NCI-H1436 (cell line): ENCODE data around the gene INTS14.
"Not testable (repeated sequence)": the region's sequence is repeated elsewhere in the genome, so short reads cannot be mapped to it uniquely, and the experiment has no call there.

Experiments used
- DNase-seq: peaks from one replicate; lab custom pipeline; 2025; lab: John Stamatoyannopoulos, UW

INTS14 gene

GRCh38 chr15:65578904-65579728 is 31.8 kb downstream of the INTS14 start:
- no peak for DNase-seq

- DNase-seq = no peak
Measured at GRCh38 chr15:65577129-65577996, 33.6 kb downstream of the INTS14 start.

- no peak for DNase-seq
Measured at GRCh38 chr15:65576664-65577063, 34.3 kb downstream of the INTS14 start.

- DNase-seq = no peak
Measured at GRCh38 chr15:65571971-65572370, 39.0 kb downstream of the INTS14 start.

GRCh38 chr15:65569728-65570127 is 41.2 kb downstream of the INTS14 start:
- no peak for DNase-seq

GRCh38 chr15:65561934-65562333 is 49.0 kb downstream of the INTS14 start:
- no peak for DNase-seq

GRCh38 chr15:65559941-65560340 is 51.0 kb downstream of the INTS14 start:
- no peak for DNase-seq

- DNase-seq = no peak
Measured at GRCh38 chr15:65558997-65559760, 51.8 kb downstream of the INTS14 start.

GRCh38 chr15:65558336-65558735 is 52.6 kb downstream of the INTS14 start:
- DNase-seq = no peak

GRCh38 chr15:65556622-65557021 is 54.3 kb downstream of the INTS14 start:
- DNase-seq = no peak

GRCh38 chr15:65553691-65554090 is 57.2 kb downstream of the INTS14 start:
- no peak for DNase-seq

GRCh38 chr15:65552851-65553250 is 58.1 kb downstream of the INTS14 start:
- DNase-seq = not testable (repeated sequence)

- DNase-seq = no peak
Measured at GRCh38 chr15:65551183-65551582, 59.7 kb downstream of the INTS14 start.

- DNase-seq = no peak
Measured at GRCh38 chr15:65550681-65551098, 60.2 kb downstream of the INTS14 start.

- DNase-seq = not testable (repeated sequence)
Measured at GRCh38 chr15:65549288-65549687, 61.6 kb downstream of the INTS14 start.

- DNase-seq = no peak
Measured at GRCh38 chr15:65547841-65548240, 63.1 kb downstream of the INTS14 start.

- no peak for DNase-seq
Measured at GRCh38 chr15:65541231-65541820, 69.6 kb downstream of the INTS14 start.

GRCh38 chr15:65540314-65540713 is 70.6 kb downstream of the INTS14 start:
- no peak for DNase-seq

- no peak for DNase-seq
Measured at GRCh38 chr15:65535192-65535591, 75.7 kb downstream of the INTS14 start.

- DNase-seq = no peak
Measured at GRCh38 chr15:65533057-65533756, 77.7 kb downstream of the INTS14 start.

GRCh38 chr15:65532738-65533051 is 78.2 kb downstream of the INTS14 start:
- no peak for DNase-seq
